ENCODE results near the gene CD79B.

GRCh38 chr17:63973930-63974593, 41.9 kb upstream of the CD79B start:
- no peak for TF ChIP-seq POLR2A (IDR thresholded peaks at IDR 0.05)
- TF ChIP-seq, protein P1, sequence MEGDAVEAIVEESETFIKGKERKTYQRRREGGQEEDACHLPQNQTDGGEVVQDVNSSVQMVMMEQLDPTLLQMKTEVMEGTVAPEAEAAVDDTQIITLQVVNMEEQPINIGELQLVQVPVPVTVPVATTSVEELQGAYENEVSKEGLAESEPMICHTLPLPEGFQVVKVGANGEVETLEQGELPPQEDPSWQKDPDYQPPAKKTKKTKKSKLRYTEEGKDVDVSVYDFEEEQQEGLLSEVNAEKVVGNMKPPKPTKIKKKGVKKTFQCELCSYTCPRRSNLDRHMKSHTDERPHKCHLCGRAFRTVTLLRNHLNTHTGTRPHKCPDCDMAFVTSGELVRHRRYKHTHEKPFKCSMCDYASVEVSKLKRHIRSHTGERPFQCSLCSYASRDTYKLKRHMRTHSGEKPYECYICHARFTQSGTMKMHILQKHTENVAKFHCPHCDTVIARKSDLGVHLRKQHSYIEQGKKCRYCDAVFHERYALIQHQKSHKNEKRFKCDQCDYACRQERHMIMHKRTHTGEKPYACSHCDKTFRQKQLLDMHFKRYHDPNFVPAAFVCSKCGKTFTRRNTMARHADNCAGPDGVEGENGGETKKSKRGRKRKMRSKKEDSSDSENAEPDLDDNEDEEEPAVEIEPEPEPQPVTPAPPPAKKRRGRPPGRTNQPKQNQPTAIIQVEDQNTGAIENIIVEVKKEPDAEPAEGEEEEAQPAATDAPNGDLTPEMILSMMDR (IDR thresholded peaks at IDR 0.05): no peak

Measured in testis (tissue), 2 donors.